ENCODE measurements around the gene GALNT10. TPM values are rescaled to one million over a fixed set of nuclear protein-coding genes. Genes with fewer than 3 reads are reported as not detected.

GALNT10 gene
- total RNA-seq, 4 donors from 2014 or later, result 5.7 to 25.2 (median 9.7) TPM

- intact Hi-C loops (cut with DNase I; ENCODE audit: low total_unique reads), result loop anchor here (5.0 kb wide), 1 partner anchor 146 kb away; no protein-coding TSS in a partner anchor
- no peak overlapping the region for H3K4me3 ChIP-seq (ENCODE audit: low read depth, poor library complexity, severe bottlenecking)
- TF ChIP-seq POLR2A (IDR thresholded peaks at IDR 0.05) (no peak), CTCF (IDR thresholded peaks at IDR 0.05) (no peak)
- DNase-seq (ENCODE audit: low spot score in 2 of 2), result no peak
- 72 to 74% methylated on average over 5 of the region's 5 CpGs for WGBS, 2 donors
Observed at GRCh38 chr5:154466147-154466546, 275.6 kb downstream of the GALNT10 start.

- TF ChIP-seq CTCF (IDR thresholded peaks at IDR 0.05) (no peak), POLR2A (IDR thresholded peaks at IDR 0.05) (no peak)
- intact Hi-C loops (cut with DNase I; ENCODE audit: low total_unique reads), result loop anchor here (5.0 kb wide), 1 partner anchor 146 kb away; no protein-coding TSS in a partner anchor
- 85 to 87% methylated on average over 5 of the region's 5 CpGs for WGBS, 2 donors
- H3K4me3 ChIP-seq (ENCODE audit: low read depth, poor library complexity, severe bottlenecking), result no peak overlapping the region
- DNase-seq (ENCODE audit: low spot score in 2 of 2), result no peak
Observed at GRCh38 chr5:154466671-154467070, 276.1 kb downstream of the GALNT10 start.

DNA sequence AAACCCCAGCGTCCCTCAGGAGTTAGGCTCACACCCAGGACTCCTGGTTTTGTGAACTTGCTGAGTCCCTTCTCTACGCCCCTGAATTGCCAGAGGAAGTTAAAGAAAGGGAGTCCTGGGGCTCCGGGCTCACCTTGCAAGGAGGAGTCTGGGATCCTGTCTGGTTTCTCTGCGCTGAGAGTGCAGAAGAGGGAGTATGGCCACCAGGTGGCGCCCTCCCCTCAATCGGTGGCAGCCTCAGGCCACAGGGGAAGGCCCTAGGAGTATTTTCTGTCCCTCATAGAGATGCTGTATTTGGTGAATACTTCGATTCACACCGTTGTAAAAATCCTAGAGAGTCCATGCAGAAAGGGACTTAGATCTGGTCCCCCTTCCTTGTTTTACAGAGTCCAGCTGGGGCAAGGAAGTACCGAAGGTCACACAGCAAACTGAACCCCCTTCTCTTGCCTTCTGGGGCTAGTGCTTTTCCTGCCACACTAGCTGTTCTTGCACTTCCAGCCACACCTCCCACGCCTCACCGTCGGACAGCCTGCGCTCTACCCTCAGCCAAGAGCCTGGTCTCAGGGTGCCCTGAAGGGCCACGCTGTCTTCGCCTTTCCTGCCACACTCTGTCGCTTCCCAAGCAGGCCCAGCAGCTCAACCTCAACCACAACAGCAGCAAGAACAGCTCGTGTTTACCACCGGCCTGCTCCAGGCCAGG, 277.3 kb downstream of the GALNT10 start:
- 40 to 47% methylated on average over 16 to 18 of the region's 18 CpGs for WGBS, 2 donors
- intact Hi-C loops (cut with DNase I; ENCODE audit: low total_unique reads), result loop anchor here (5.0 kb wide), 1 partner anchor 144 kb away; no protein-coding TSS in a partner anchor
- no peak overlapping the region for H3K4me3 ChIP-seq (ENCODE audit: low read depth, poor library complexity, severe bottlenecking)
- DNase-seq (ENCODE audit: low spot score in 2 of 2), result peak; percentile 57 to 95
- no peak for TF ChIP-seq CTCF (IDR thresholded peaks at IDR 0.05)
- no peak for TF ChIP-seq POLR2A (IDR thresholded peaks at IDR 0.05)

GRCh38 chr5:154470137-154470536, 279.6 kb downstream of the GALNT10 start:
- intact Hi-C loops (cut with DNase I; ENCODE audit: low total_unique reads), result no loop called here
- WGBS, 2 donors, result 63 to 73% methylated on average over 2 of the region's 2 CpGs
- H3K4me3 ChIP-seq (ENCODE audit: low read depth, poor library complexity, severe bottlenecking), result no peak overlapping the region
- DNase-seq (ENCODE audit: low spot score in 2 of 2), result no peak
- TF ChIP-seq POLR2A (IDR thresholded peaks at IDR 0.05) (no peak), CTCF (IDR thresholded peaks at IDR 0.05) (no peak)

MicroRNA genes within 50 kb of the gene (microRNA counts, 767-probe panel; counts per million panel counts)
- microRNA hsa-miR-1294, result 0 to 358 counts per million in 2 donors

Small RNA genes lying within 50 kb of the gene (microRNA-seq; reads per million reads assigned to microRNA genes)
- 6.1 to 8.5 reads per million in 2 donors for gene MIR1294 (ENCODE audit: borderline number of aligned reads in 1 of 2, borderline replicate concordance in 2 of 2)

Other genes starting within 250 kb of the GALNT10 start
- gene FAM114A2, start 151.8 kb upstream of the GALNT10 start, total RNA-seq, result 10 to 100 TPM in 3 of 4 donors, 1 to 10 TPM in 1; 7.6 to 25.1 (median 15.6) TPM
- 10 to 100 TPM; 20.2 to 43.3 (median 27.3) TPM for gene MFAP3, start 151.8 kb upstream of the GALNT10 start, total RNA-seq

Measured in lower leg skin (tissue), 4 donors.